GM13976 (cell line): ENCODE measurements around the gene HERC3.

Experiments
- DNase-seq: peaks from one replicate; pipeline ENCODE4 v3.0.0; 2012; ENCODE audit warnings: low spot score
- CTCF ChIP-seq: IDR thresholded peaks from 2 replicates; pipeline ENCODE4 v1.5.1; 2012; ENCODE audit warnings: borderline replicate concordance, mild to moderate bottlenecking; ENCODE audit not compliant: insufficient read depth; ENCODE audit errors: extremely low read depth, missing control alignments, control extremely low read depth
- in situ Hi-C: fragments of 300-500 bp; cut with MboI; formaldehyde crosslinking; loops from one replicate; pipeline ENCODE4 v1.12.0; 2022; ENCODE audit warnings: low sequenced_read_pairs, mixed read lengths, inconsistent platforms; ENCODE audit not compliant: unreplicated experiment

The HERC3 gene

GRCh38 chr4:88653371-88653946 lies 61.2 kb downstream of the HERC3 start:
- in situ Hi-C loops, result no loop called here
- DNase-seq, result no peak
- no peak for TF ChIP-seq CTCF

GRCh38 chr4:88655226-88655625 lies 62.9 kb downstream of the HERC3 start:
- no peak for TF ChIP-seq CTCF
- in situ Hi-C loops, result loop anchor here (5.0 kb wide), 1 partner anchor 118 kb away; no protein-coding TSS in a partner anchor
- DNase-seq, result no peak

- peak; percentile 59 for TF ChIP-seq CTCF
- in situ Hi-C loops, result loop anchor here (5.0 kb wide), 1 partner anchor 122 kb away; no protein-coding TSS in a partner anchor
- DNase-seq, result peak; percentile 40
Measured at GRCh38 chr4:88659055-88659889, 67.0 kb downstream of the HERC3 start.

GRCh38 chr4:88659890-88660208 lies 67.6 kb downstream of the HERC3 start:
- DNase-seq, result no peak
- in situ Hi-C loops, result loop anchor here (5.0 kb wide), 1 partner anchor 123 kb away; no protein-coding TSS in a partner anchor
- TF ChIP-seq CTCF, result no peak

- no peak for TF ChIP-seq CTCF
- DNase-seq, result no peak
- in situ Hi-C loops, result no loop called here
Measured at GRCh38 chr4:88660446-88661294, 68.4 kb downstream of the HERC3 start.

GRCh38 chr4:88661739-88662138 lies 69.5 kb downstream of the HERC3 start:
- in situ Hi-C loops, result no loop called here
- TF ChIP-seq CTCF, result no peak
- no peak for DNase-seq
